GM11168 (cell line): ENCODE results near the gene RPS15.
"Not testable (repeated sequence)": the region's sequence is repeated elsewhere in the genome, so short reads cannot be mapped to it uniquely, and the experiment has no call there.

ENCODE experiments used
- in situ Hi-C: fragments of 300-500 bp; cut with MboI; formaldehyde crosslinking; loops from one replicate; pipeline ENCODE4 v1.12.0; 2022; ENCODE audit warnings: low sequenced_read_pairs; ENCODE audit not compliant: unreplicated experiment

RPS15 gene

GRCh38 chr19:1431759-1432506 is 6.3 kb upstream of the RPS15 start:
- in situ Hi-C loops: no loop called here

GRCh38 chr19:1432507-1432887 is 5.7 kb upstream of the RPS15 start:
- in situ Hi-C loops: no loop called here

GRCh38 chr19:1433119-1434039 is 4.8 kb upstream of the RPS15 start:
- in situ Hi-C loops: no loop called here

GRCh38 chr19:1434040-1434366 is 4.2 kb upstream of the RPS15 start:
- in situ Hi-C loops: no loop called here

- in situ Hi-C loops: no loop called here
Observed at GRCh38 chr19:1434577-1435060, 3.6 kb upstream of the RPS15 start.

- in situ Hi-C loops: no loop called here
Observed at GRCh38 chr19:1435378-1435989, 2.7 kb upstream of the RPS15 start.

- in situ Hi-C loops: no loop called here
Observed at GRCh38 chr19:1437609-1438008, 587 bp upstream of the RPS15 start.

GRCh38 chr19:1438933-1439354 is 748 bp downstream of the RPS15 start:
- in situ Hi-C loops: no loop called here

GRCh38 chr19:1439525-1440417 is 1.6 kb downstream of the RPS15 start:
- in situ Hi-C loops: not testable (repeated sequence)

GRCh38 chr19:1440418-1440801 is 2.2 kb downstream of the RPS15 start:
- in situ Hi-C loops: no loop called here

GRCh38 chr19:1441022-1441426 is 2.8 kb downstream of the RPS15 start:
- in situ Hi-C loops: no loop called here

GRCh38 chr19:1441677-1442438 is 3.7 kb downstream of the RPS15 start:
- in situ Hi-C loops: no loop called here

GRCh38 chr19:1445185-1445931 is 7.2 kb downstream of the RPS15 start:
- in situ Hi-C loops: no loop called here

GRCh38 chr19:1445932-1446712 is 7.9 kb downstream of the RPS15 start:
- in situ Hi-C loops: no loop called here

- in situ Hi-C loops: no loop called here
Observed at GRCh38 chr19:1446713-1447481, 8.7 kb downstream of the RPS15 start.

- in situ Hi-C loops: no loop called here
Observed at GRCh38 chr19:1447504-1447903, 9.3 kb downstream of the RPS15 start.

GRCh38 chr19:1447944-1448343 is 9.7 kb downstream of the RPS15 start:
- in situ Hi-C loops: no loop called here
